ENCODE measurements around the gene PLCL1.

- TF ChIP-seq CTCF (conservative IDR thresholded peaks at IDR 0.05): peak; percentile 9
- no peak for TF ChIP-seq ZFX (IDR thresholded peaks at IDR 0.05)
Observed at GRCh38 chr2:197851451-197851850, 47.1 kb downstream of the PLCL1 start.
